Left kidney (tissue), 2 donors: ENCODE data around the gene PTH1R. TPM values are rescaled to one million over a fixed set of nuclear protein-coding genes. Genes with fewer than 3 reads are reported as not detected.

Experiments used
- DNase-seq: peaks from one replicate; pipeline ENCODE4 v3.0.0-alpha.2; 2013
- polyA plus RNA-seq: library from polyadenylated mRNA; unstranded; fragments of 120-200 nt; gene quantifications from one replicate; pipeline ENCODE4 v1.2.1, GENCODE V29; 2013; ENCODE audit not compliant: insufficient read length

The PTH1R gene
- polyA plus RNA-seq, 1 donor, result 178 TPM

DNA sequence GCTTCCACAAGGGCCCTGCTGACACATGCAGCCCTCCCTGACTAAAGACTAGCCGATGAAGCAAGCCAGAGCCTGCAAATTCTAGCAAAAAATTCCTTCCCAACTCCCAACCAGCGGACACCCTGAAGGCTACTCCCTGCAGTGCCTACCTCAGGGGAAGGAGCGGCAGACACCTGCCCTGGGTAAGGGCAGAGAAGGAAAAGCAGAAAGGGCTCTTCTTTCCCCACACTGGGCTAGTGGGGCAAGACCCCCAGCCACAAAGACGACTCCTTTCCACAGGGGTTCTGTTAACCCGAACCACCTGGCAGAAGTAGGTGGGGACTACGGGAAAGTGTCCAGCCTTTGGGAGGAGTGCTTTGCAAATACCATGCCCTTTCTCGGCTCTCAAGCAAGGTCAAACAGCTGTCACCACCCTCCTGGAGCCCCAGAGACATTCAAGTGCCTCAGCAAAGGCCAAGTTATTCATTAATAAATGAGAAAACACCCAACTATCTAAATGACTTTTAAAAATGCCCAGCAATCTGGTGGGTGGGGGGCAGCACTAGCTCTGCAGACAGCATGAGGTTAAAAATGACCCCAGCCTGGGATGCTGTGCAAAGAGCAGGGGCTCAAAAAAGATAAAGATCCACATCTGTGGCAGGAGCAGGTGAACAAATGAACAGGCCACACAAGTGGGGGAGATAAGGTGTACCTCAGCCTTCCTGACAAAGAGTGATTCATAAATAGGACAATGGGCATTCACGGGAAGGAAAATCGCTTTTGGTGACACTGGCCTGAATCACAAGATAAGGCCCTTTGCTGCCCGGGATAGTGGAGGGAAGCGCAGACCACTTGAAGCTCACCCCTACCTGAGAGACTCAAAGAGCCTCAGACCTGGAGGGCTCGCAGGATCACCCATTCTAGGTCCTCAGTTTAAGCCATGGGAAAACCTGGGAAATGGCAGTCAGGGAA, 66.0 kb downstream of the PTH1R start:
- no peak for DNase-seq

DNA sequence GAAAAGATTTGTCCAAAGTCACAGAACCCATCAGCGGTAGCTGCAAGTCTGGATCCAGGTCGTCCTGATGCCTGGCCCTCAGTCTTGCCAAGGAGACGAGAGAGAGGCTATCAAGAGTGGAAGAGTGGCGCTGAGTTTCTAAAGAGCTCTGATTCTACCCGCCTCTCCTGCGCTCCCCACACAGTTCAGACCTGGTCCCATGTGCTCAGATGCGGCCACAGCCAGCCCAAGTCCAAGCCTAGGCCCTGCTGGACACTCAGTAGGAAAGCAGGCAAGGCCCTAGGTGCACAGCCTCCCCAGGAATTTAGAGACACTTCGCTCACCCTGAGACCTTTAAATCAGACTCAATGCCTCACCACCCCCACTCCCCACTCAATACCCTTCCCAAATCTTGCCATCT, 66.7 kb downstream of the PTH1R start:
- no peak for DNase-seq

DNA sequence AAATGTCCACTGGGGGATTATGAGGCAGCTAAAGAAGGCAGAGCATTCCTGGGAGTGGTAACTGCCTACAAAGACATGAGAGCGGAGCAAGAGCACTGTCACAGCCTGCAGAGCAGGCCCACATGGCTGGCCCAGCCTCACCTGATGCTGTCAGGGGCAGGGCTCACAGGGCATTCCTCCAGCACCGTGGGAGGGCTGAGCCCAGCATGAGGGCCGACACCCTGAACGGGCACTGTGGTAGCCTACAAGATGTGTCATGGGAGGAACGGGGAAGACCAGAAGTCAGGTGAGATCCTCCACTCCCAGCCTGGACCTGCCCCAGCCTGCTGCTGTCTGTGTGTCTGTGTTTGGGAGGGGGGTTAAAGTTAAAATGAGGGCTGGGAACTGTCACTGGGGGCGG, 68.9 kb downstream of the PTH1R start:
- DNase-seq, result no peak

DNA sequence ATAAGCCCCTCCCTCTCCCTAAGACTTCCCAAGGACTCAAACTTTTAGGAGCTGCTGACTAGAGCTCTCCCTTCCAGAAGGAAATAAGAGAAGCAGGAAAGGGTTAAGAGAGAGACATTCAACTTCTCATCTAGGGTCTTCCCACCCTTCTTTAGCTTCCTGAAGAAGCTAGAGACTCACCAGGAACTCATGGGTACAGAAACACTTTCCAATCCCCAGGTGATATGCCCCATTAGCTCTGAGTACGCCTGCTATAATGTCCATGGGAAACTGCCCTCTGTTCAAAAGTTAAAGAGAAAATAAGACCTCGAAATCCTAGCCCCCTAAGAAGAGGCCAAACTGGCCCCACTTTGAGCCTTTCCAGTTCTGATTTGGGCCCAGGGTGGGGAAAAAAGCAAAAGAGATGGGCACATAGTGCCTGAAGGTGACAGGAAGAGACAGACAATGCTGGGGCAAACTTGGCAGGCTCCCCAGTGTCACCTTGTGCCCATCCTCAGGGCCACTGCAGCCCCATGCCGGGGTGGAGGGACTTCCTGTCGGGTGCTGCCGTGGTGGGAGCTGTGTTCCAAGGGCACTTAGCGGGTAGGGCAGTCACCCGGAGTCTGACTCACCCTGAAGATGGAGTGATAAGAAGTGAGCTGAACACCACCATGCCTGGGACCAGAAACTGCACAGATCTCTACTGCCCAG, 69.5 kb downstream of the PTH1R start:
- no peak for DNase-seq

DNA sequence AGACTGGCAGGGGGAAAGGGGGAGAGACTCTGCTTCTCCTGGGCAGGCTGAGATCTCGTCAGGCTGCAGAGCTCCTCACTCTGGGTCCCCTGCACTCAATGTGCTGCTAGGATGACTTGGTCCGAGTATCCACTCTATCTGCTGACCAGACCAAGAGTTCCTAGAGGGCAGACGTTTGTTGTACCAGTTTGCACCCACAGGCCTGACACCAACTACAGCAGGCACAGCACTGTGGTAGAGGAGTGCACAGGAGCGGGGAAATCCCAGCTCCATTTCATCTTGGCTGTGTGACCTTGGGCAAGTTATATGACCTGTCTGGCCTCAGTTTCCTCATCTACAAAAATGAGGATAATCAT, 70.0 kb downstream of the PTH1R start:
- DNase-seq, result no peak

DNA sequence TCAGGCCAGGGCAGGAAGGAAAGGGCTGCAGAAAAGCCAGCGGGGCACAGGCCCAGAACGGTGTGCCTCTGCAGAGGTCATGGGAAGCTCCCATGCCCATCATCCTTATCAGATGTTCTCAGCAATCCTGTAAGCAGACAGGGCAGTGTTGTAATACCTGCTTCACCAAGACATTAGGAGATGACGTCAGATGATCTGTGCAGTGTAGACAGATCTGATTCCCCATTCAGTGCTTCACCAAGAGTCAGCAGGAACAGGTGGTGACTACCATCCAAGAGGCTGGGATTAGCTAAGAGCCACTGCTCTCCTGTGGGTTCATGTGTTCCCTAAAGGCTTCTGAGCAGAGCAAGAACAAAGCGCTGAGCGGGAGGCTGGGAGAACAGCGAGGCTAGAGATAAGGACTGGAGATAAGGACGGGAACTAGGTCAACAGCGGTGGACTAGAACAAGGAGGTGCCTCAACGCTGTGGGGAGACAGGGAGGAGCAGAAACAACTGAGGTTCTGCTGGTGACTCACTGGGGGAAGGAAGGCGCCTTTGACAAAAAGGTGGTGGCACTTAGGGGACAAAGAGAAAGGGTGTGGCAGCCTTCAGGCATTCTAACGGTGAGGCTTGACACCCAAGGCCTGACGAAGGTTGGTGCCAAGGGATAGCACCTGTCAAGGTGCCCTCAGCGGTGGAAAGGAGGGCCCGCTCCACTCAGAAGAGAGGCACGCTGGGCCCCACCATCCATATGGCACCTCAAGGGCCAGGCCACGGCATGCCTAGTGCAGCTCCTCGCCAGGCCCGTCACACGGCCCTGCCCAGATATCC, 70.7 kb downstream of the PTH1R start:
- DNase-seq, result no peak

DNA sequence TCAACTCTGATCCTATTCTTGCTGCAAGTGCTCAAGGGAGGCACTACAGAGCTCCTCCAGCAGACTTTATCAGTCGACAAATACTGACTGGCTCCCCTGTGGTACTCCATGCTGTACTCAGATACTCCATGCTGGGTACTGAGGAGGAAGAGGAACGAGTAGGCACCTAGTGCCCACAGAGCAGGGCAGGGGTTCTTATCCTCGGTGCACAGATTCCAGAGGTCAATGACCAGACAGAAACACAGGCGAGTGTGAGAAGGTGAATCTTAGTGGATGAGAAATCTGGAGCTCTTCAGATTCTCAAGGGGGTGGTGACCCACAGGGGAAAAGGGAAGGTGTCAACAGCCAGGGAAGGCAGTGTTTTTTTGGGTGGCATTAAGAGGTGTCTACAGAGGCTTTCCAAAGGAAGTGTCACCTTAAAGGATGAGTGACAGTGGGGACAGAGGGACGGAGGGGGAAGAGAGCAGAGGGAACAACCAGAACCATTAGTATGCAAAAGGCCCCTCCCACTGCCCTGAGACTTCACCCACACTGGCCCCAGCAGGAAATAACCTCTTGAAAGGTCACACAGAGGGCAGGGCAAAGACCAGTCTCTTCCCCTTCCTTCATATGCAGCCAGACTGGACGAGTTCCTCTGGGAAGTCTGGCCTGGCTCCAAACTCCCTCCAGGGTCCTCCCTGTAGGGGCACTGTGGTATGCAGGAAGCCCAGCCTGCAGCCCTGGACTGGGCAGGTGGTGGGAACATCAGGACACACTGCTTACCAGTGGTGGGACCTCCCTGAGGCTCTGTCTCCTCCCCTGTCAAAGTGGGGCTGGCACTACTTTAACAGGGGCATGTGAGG, 71.5 kb downstream of the PTH1R start:
- DNase-seq, result no peak

DNA sequence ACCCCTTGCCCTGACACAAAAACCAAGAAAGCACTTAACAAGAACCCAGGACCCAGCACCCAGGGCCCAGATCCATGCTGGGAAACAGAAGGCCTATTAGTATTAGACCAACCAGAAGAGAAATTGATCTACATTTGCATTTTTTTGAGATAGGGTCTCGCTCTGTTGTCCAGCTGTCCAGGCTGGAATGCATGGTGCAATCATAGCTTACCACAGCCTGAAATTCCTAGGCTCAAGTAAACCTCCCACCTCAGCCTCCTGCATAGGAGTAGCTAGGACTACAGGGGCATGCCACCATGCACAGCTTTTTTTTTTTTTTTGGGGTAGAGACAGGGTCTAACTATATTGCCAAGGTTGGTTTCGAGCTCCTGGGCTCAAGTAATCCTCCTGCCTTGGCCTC, 72.7 kb downstream of the PTH1R start:
- DNase-seq, result no peak

DNA sequence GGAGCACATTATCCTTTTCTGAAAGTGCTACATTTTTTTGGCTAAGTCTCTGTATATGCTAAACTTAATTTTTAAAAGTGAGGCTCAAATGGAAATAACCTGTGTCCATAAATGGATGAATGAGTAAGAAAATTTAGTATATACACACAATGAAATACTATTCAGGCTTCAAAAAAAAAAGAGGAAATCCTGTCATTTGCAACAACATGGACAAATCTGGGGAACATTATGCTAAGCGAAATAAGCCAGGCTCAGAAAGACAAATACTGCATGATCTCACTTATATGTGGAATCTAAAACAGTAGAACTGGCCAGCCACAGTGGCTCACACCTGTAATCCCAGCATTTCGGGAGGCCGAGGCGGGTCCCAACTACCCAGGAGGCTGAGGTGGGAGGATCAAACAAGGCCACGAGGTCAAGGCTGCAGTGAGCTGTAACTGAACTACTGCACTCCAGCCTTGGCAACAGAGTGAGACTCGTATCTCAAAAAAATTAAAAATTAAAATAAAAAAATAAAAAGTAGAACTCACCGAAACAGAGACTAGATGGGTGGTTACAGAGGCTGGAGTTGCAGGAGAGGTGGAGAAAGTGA, 73.2 kb downstream of the PTH1R start:
- DNase-seq, result no peak

DNA sequence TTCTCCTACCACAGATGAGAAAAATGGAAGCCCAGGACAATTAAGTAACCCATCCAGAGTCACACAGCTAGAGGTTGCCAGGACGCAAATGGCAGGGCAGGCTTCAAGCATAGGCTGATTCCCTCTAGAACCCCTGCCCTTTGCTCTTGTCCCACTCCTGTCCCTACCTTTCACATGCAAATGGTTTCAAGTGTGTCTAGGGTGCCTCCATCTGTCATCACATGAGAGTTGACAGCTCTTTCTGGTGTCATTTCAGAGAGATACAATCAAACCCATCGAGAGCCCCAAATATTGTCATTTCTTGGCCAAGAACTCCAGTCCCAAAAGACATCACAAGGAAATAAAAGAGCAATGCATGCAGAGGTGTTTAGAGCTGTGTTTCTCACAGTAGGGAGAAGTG, 75.3 kb downstream of the PTH1R start:
- no peak for DNase-seq

Other genes starting within 250 kb of the PTH1R start
- gene ALS2CL, start 184.0 kb upstream of the PTH1R start, polyA plus RNA-seq, result 12.4 TPM
- gene TMIE, start 176.3 kb upstream of the PTH1R start, polyA plus RNA-seq, result 0.47 TPM
- gene PRSS50, start 159.9 kb upstream of the PTH1R start, polyA plus RNA-seq, result 3.2 TPM
- gene MYL3, start 14.3 kb upstream of the PTH1R start, polyA plus RNA-seq, result 20.1 TPM
- 45.4 TPM for gene CCDC12, start 99.0 kb downstream of the PTH1R start, polyA plus RNA-seq
- gene NBEAL2, start 101.9 kb downstream of the PTH1R start, polyA plus RNA-seq, result 44.0 TPM